Activated T-cell treated with anti-CD3 and anti-CD28 coated beads for 48 hours (primary cell): ENCODE measurements around the gene HSP90B1.

ENCODE experiments used
- DNase-seq: peaks from one replicate; pipeline ENCODE4 v3.0.0-alpha.2; 2020; ENCODE audit warnings: low read depth

Gene HSP90B1

GRCh38 chr12:103929784-103930033, 501 bp upstream of the HSP90B1 start:
- no peak for DNase-seq

- no peak for DNase-seq
These were observed 851 bp downstream of the HSP90B1 start for GRCh38 chr12:103930787-103931735.

GRCh38 chr12:103933237-103933636, 3.0 kb downstream of the HSP90B1 start:
- DNase-seq, result no peak

GRCh38 chr12:103936679-103937078, 6.5 kb downstream of the HSP90B1 start:
- DNase-seq, result no peak

- no peak for DNase-seq
These were observed 14.8 kb downstream of the HSP90B1 start for GRCh38 chr12:103944964-103945363.

- DNase-seq, result no peak
These were observed 17.8 kb downstream of the HSP90B1 start for GRCh38 chr12:103947871-103948555.

- DNase-seq, result no peak
These were observed 18.7 kb downstream of the HSP90B1 start for GRCh38 chr12:103948746-103949406.

- DNase-seq, result no peak
These were observed 22.3 kb downstream of the HSP90B1 start for GRCh38 chr12:103952497-103952896.

- DNase-seq, result no peak
These were observed 25.8 kb downstream of the HSP90B1 start for GRCh38 chr12:103955811-103956508.

- DNase-seq, result no peak
These were observed 26.4 kb downstream of the HSP90B1 start for GRCh38 chr12:103956509-103957027.

GRCh38 chr12:103957865-103958388, 27.7 kb downstream of the HSP90B1 start:
- DNase-seq, result no peak

GRCh38 chr12:103958621-103959020, 28.4 kb downstream of the HSP90B1 start:
- no peak for DNase-seq

GRCh38 chr12:103960616-103961227, 30.5 kb downstream of the HSP90B1 start:
- no peak for DNase-seq

- DNase-seq, result no peak
These were observed 32.3 kb downstream of the HSP90B1 start for GRCh38 chr12:103962493-103962892.

GRCh38 chr12:103964805-103965204, 34.6 kb downstream of the HSP90B1 start:
- no peak for DNase-seq

- no peak for DNase-seq
These were observed 35.0 kb downstream of the HSP90B1 start for GRCh38 chr12:103965255-103965589.

- peak; percentile 95 for DNase-seq
These were observed 35.6 kb downstream of the HSP90B1 start, which contains the start of gene TDG for GRCh38 chr12:103965590-103966504. TDG (plus strand) TSS chr12:103965872; CDS start chr12:103966038, 166 bp downstream.

- DNase-seq, result no peak
These were observed 36.5 kb downstream of the HSP90B1 start for GRCh38 chr12:103966736-103967135.

GRCh38 chr12:103969391-103969790, 39.2 kb downstream of the HSP90B1 start:
- no peak for DNase-seq

GRCh38 chr12:103973909-103974308, 43.7 kb downstream of the HSP90B1 start:
- DNase-seq, result no peak
